CD14-positive monocyte (primary cell): ENCODE data around the gene SEMA4D. TPM values are rescaled to one million over a fixed set of nuclear protein-coding genes. Genes with fewer than 3 reads are reported as not detected.
A peak's percentile ranks its signal among the peaks of the same experiment; 100 is the strongest.

Source experiments
- DNase-seq, 3 donors: peaks; one replicate each; pipeline ENCODE4 v3.0.0-alpha.2; 2011 to 2022
- H2AFZ ChIP-seq: 2 replicates; pipeline ENCODE4 v1.6.0; 2012; ENCODE audit warnings: mild to moderate bottlenecking, low read depth, low read length, inconsistent platforms; ENCODE audit not compliant: insufficient read depth, poor library complexity, severe bottlenecking
- H3K27ac ChIP-seq, 2 donors: 1 replicate in 1 of 2; 2 replicates in 1 of 2; pipeline ENCODE4 v1.5.1; 2012 to 2013; ENCODE audit warnings: low read length in 2 of 2, control low read depth in 1 of 2, inconsistent platforms in 1 of 2, low read depth in 1 of 2, mild to moderate bottlenecking in 1 of 2
- H3K27me3 ChIP-seq, 2 donors: one replicate each; pipeline versions ENCODE4 v1.6.0 to v1.6.1; 2011 to 2013; ENCODE audit warnings: low read length in 2 of 2; ENCODE audit not compliant: control insufficient read depth in 2 of 2, insufficient read depth in 2 of 2
- H3K36me3 ChIP-seq, 2 donors: replicated peaks in 1 of 2; 1 replicate in 1 of 2; 2 replicates in 1 of 2; pipeline versions ENCODE4 v1.5.1 to v1.6.1; 2012 to 2013; ENCODE audit warnings: low read length in 2 of 2, control low read depth in 1 of 2, inconsistent platforms in 1 of 2, mild to moderate bottlenecking in 1 of 2; ENCODE audit not compliant: insufficient read depth in 2 of 2, control insufficient read depth in 1 of 2
- H3K4me1 ChIP-seq, 2 donors: 1 replicate in 1 of 2; 2 replicates in 1 of 2; pipeline versions ENCODE4 v1.5.1 to v1.6.1; 2012 to 2013; ENCODE audit warnings: low read length in 2 of 2, control low read depth in 1 of 2, inconsistent platforms in 1 of 2, mild to moderate bottlenecking in 1 of 2, moderate library complexity in 1 of 2; ENCODE audit not compliant: insufficient read depth in 2 of 2, control insufficient read depth in 1 of 2
- H3K4me2 ChIP-seq: replicated peaks from 2 replicates; pipeline ENCODE3; 2012; ENCODE audit warnings: low read length, moderate library complexity, mild to moderate bottlenecking; ENCODE audit not compliant: poor library complexity, severe bottlenecking; ENCODE audit errors: extremely low read depth
- H3K4me3 ChIP-seq, 3 experiments: fragments of 200-600 bp in 1 of 3; sonication (generic) in 1 of 3; replicated peaks in 1 of 3; 1 replicate in 2 of 3; 2 replicates in 1 of 3; pipeline ENCODE4 v1.5.1; 2011 to 2013; ENCODE audit warnings: low read length in 3 of 3, mild to moderate bottlenecking in 3 of 3, control low read depth in 2 of 3, low read depth in 2 of 3, inconsistent platforms in 1 of 3, moderate library complexity in 1 of 3
- H3K79me2 ChIP-seq: 2 replicates; pipeline ENCODE4 v1.6.0; 2012; ENCODE audit warnings: mild to moderate bottlenecking, control low read depth, inconsistent platforms, low read length, moderate library complexity; ENCODE audit not compliant: insufficient read depth
- H3K9ac ChIP-seq: 2 replicates; pipeline ENCODE4 v1.6.0; 2017; ENCODE audit warnings: low read length, mild to moderate bottlenecking; ENCODE audit not compliant: insufficient read depth, poor library complexity, severe bottlenecking
- H3K9me3 ChIP-seq, 2 donors: replicated peaks in 1 of 2; 1 replicate in 1 of 2; 2 replicates in 1 of 2; pipeline versions ENCODE4 v1.5.1 to v1.6.1; 2012 to 2013; ENCODE audit warnings: low read length in 2 of 2, control low read depth in 1 of 2; ENCODE audit not compliant: control insufficient read depth in 1 of 2, insufficient read depth in 1 of 2
- H4K20me1 ChIP-seq: 2 replicates; pipeline ENCODE4 v1.6.0; 2012; ENCODE audit warnings: mild to moderate bottlenecking, low read length, control low read depth, moderate library complexity; ENCODE audit not compliant: insufficient read depth
- H3K27ac Mint-ChIP-seq, 7 donors: one replicate each; pipeline ENCODE4 v1.8.0; 2020; ENCODE audit warnings: mild to moderate bottlenecking in 7 of 7, mixed read lengths in 7 of 7, moderate library complexity in 6 of 7, inconsistent platforms in 2 of 7
- H3K27me3 Mint-ChIP-seq, 3 donors: one replicate each; pipeline ENCODE4 v1.8.0; 2021 to 2022; ENCODE audit warnings: low read depth in 3 of 3, mild to moderate bottlenecking in 3 of 3, mixed read lengths in 3 of 3, moderate library complexity in 3 of 3, inconsistent platforms in 1 of 3
- H3K36me3 Mint-ChIP-seq, 2 donors: one replicate each; pipeline ENCODE4 v1.8.0; 2020; ENCODE audit warnings: mixed read lengths in 2 of 2, inconsistent platforms in 1 of 2, mild to moderate bottlenecking in 1 of 2
- H3K4me1 Mint-ChIP-seq: one replicate; pipeline ENCODE4 v1.8.0; 2020; ENCODE audit warnings: mild to moderate bottlenecking, mixed read lengths
- H3K4me3 Mint-ChIP-seq, 2 donors: one replicate each; pipeline ENCODE4 v1.8.0; 2020; ENCODE audit warnings: mild to moderate bottlenecking in 2 of 2, mixed read lengths in 2 of 2, moderate library complexity in 1 of 2
- H3K9me3 Mint-ChIP-seq, 7 donors: one replicate each; pipeline ENCODE4 v1.8.0; 2020 to 2022; ENCODE audit warnings: mixed read lengths in 7 of 7, mild to moderate bottlenecking in 6 of 7, moderate library complexity in 6 of 7, inconsistent platforms in 2 of 7
- CTCF ChIP-seq: fragments of 200-600 bp; IDR thresholded peaks from one replicate; pipeline ENCODE4 v1.8.0; 2022; ENCODE audit warnings: antibody characterized with exemption, mild to moderate bottlenecking
- WGBS: methylation state at CpG from one replicate; pipeline ENCODE4 v1.1.5; 2013; ENCODE audit warnings: missing lambda C conversion rate; ENCODE audit not compliant: insufficient coverage; 5-methylcytosine and 5-hydroxymethylcytosine counted together
- intact Hi-C, 2 donors: fragments of 100-400 bp; cut with micrococcal nuclease; formaldehyde crosslinking; loops; one replicate each; pipeline versions ENCODE4 v1.15.0 to v1.15.1; 2023
- polyA plus RNA-seq, 3 donors: library from polyadenylated mRNA; depleted of rRNA in 1 of 3; unstranded in 2 of 3; stranded (reverse) in 1 of 3; fragments of 300-500 nt in 2 of 3; fragments of >200 nt in 1 of 3; fragmentation: Illumina TruSeq in 2 of 3; gene quantifications; 1 replicate in 2 of 3; 2 replicates in 1 of 3; pipeline ENCODE4 v1.2.3, GENCODE V29; 2012 to 2021

SEMA4D gene
- polyA plus RNA-seq, 3 donors, result 28.2 to 117 (median 28.6) TPM

GRCh38 chr9:89508951-89509615 lies 11.2 kb upstream of the SEMA4D start:
- Histone ChIP-seq H3K9me3 (no peaks in the 10 kb centered on the region), H4K20me1 (no peaks in the 10 kb centered on the region), H3K27me3 (no peaks in the 10 kb centered on the region), H3K27ac (peak overlapping the region; percentile 1 to 53), H2AFZ (no peak overlapping the region), H3K79me2 (no peaks in the 10 kb centered on the region), H3K4me2 (peak overlapping the region; percentile 30), H3K4me3 (peak overlapping the region in 1 of 3 experiments; percentile 19), H3K4me1 (peaks cover 25 to 30% of the 10 kb centered on the region in 2 donors), H3K36me3 (no peaks in the 10 kb centered on the region), H3K9ac (no peak overlapping the region)
- intact Hi-C loops, result no loop called here
- peak in 2 of 3 donors; percentile 59 to 70 for DNase-seq
- WGBS, result 2% methylated on average over 5 of the region's 7 CpGs
- Mint-ChIP-seq H3K27ac (peak overlapping the region; percentile 83 to 92 (median 86)), H3K9me3 (peaks cover 0 to 2% (median 0%) of the 10 kb centered on the region in 7 donors), H3K27me3 (peaks cover 0 to 3% (median 0%) of the 10 kb centered on the region in 3 donors), H3K36me3 (peaks cover 0 to 2% of the 10 kb centered on the region in 2 donors), H3K4me3 (peak overlapping the region in 1 of 2 donors; percentile 75), H3K4me1 (peaks cover 37% of the 10 kb centered on the region)
- no peak for TF ChIP-seq CTCF

GRCh38 chr9:89505911-89506310 lies 8.0 kb upstream of the SEMA4D start:
- Histone ChIP-seq H4K20me1 (no peaks in the 10 kb centered on the region), H2AFZ (no peak overlapping the region), H3K4me3 (no peak overlapping the region), H3K79me2 (no peaks in the 10 kb centered on the region), H3K27ac (no peak overlapping the region), H3K4me2 (no peak overlapping the region), H3K4me1 (peaks cover 25 to 30% of the 10 kb centered on the region in 2 donors), H3K36me3 (no peaks in the 10 kb centered on the region), H3K27me3 (no peaks in the 10 kb centered on the region), H3K9ac (no peak overlapping the region), H3K9me3 (no peaks in the 10 kb centered on the region)
- H3K36me3 Mint-ChIP-seq, result peaks cover 0 to 2% of the 10 kb centered on the region in 2 donors
- WGBS, result 100% methylated on average over 3 of the region's 6 CpGs
- H3K27me3 Mint-ChIP-seq, result peaks cover 0 to 8% (median 0%) of the 10 kb centered on the region in 3 donors
- intact Hi-C loops, result no loop called here
- H3K27ac Mint-ChIP-seq, result peak overlapping the region in 2 of 7 donors; percentile 30 to 33
- H3K4me3 Mint-ChIP-seq, result no peak overlapping the region
- peaks cover 36% of the 10 kb centered on the region for H3K4me1 Mint-ChIP-seq
- TF ChIP-seq CTCF, result no peak
- no peak for DNase-seq
- peaks cover 0 to 2% (median 0%) of the 10 kb centered on the region in 7 donors for H3K9me3 Mint-ChIP-seq
